BLaER1 treated with 17β-estradiol and CSF1 and Interleukin-3, amounts not matched to agents 10 nM and 100 nM (cell line): Measurements from ENCODE around the gene CACNG4.

Experiments used
- H3K27ac ChIP-seq, 11 experiments: shearing (Covaris generic); formaldehyde crosslinking; 2 replicates each; pipeline ENCODE4 v1.8.1; 2022
- H3K27me3 ChIP-seq, 11 experiments: shearing (Covaris generic); formaldehyde crosslinking; 2 replicates each; pipeline ENCODE4 v1.8.1; 2022
- H3K36me3 ChIP-seq, 11 experiments: shearing (Covaris generic); formaldehyde crosslinking; 2 replicates each; pipeline ENCODE4 v1.8.1; 2022
- H3K4me1 ChIP-seq, 10 experiments: shearing (Covaris generic); formaldehyde crosslinking; 2 replicates each; pipeline ENCODE4 v1.8.1; 2022
- H3K4me2 ChIP-seq, 11 experiments: shearing (Covaris generic); formaldehyde crosslinking; 2 replicates each; pipeline ENCODE4 v1.8.1; 2022
- H3K4me3 ChIP-seq, 10 experiments: shearing (Covaris generic); formaldehyde crosslinking; 2 replicates each; pipeline ENCODE4 v1.8.1; 2022
- H3K9ac ChIP-seq, 11 experiments: shearing (Covaris generic); formaldehyde crosslinking; 2 replicates each; pipeline ENCODE4 v1.8.1; 2022
- H3K9me3 ChIP-seq, 11 experiments: shearing (Covaris generic); formaldehyde crosslinking; replicated peaks in 1 of 11; 2 replicates each; pipeline ENCODE4 v1.8.1; 2022
- H4K20me1 ChIP-seq, 11 experiments: shearing (Covaris generic); formaldehyde crosslinking; 2 replicates each; pipeline ENCODE4 v1.8.1; 2022
- Cebpa-rat ChIP-seq, 11 experiments: shearing (Covaris generic); IDR thresholded peaks; 2 replicates each; pipeline ENCODE4 v1.8.1; 2022

Gene CACNG4

GRCh38 chr17:67069603-67070136 is 105.2 kb downstream of the CACNG4 start:
- Histone ChIP-seq H3K9ac (no peak overlapping the region), H4K20me1 (peaks cover 0 to 61% (median 0%) of the 10 kb centered on the region in 11 experiments; a peak in 4 of 22 replicates), H3K9me3 (no peaks in the 10 kb centered on the region), H3K4me3 (no peak overlapping the region), H3K4me1 (no peaks in the 10 kb centered on the region), H3K27ac (no peak overlapping the region), H3K4me2 (no peak overlapping the region), H3K27me3 (no peaks in the 10 kb centered on the region), H3K36me3 (peaks cover 9 to 53% (median 17%) of the 10 kb centered on the region in 11 experiments; a peak in 20 of 22 replicates)
- TF ChIP-seq Cebpa-rat (IDR thresholded peaks at IDR 0.05) = no peak

- H3K9ac ChIP-seq = no peak overlapping the region
- peaks cover 0 to 80% (median 0%) of the 10 kb centered on the region in 11 experiments; a peak in 4 of 22 replicates for H4K20me1 ChIP-seq
- no peaks in the 10 kb centered on the region for H3K4me1 ChIP-seq
- no peaks in the 10 kb centered on the region for H3K9me3 ChIP-seq
- no peak overlapping the region for H3K4me3 ChIP-seq
- no peak for TF ChIP-seq Cebpa-rat (IDR thresholded peaks at IDR 0.05)
- no peak overlapping the region for H3K4me2 ChIP-seq
- H3K27ac ChIP-seq = no peak overlapping the region
- no peaks in the 10 kb centered on the region for H3K27me3 ChIP-seq
- H3K36me3 ChIP-seq = peaks cover 22 to 72% (median 32%) of the 10 kb centered on the region in 11 experiments; a peak in 20 of 22 replicates
Measured at GRCh38 chr17:67071595-67071994, 107.1 kb downstream of the CACNG4 start.

GRCh38 chr17:67072885-67073284 is 108.4 kb downstream of the CACNG4 start:
- Histone ChIP-seq H3K4me1 (no peaks in the 10 kb centered on the region), H3K4me3 (no peak overlapping the region), H4K20me1 (peaks cover 0 to 93% (median 0%) of the 10 kb centered on the region in 11 experiments; a peak in 5 of 22 replicates), H3K9ac (no peak overlapping the region), H3K9me3 (no peaks in the 10 kb centered on the region), H3K27ac (no peak overlapping the region), H3K27me3 (no peaks in the 10 kb centered on the region), H3K36me3 (peaks cover 30 to 82% (median 45%) of the 10 kb centered on the region in 11 experiments; a peak in 21 of 22 replicates), H3K4me2 (no peak overlapping the region)
- TF ChIP-seq Cebpa-rat (IDR thresholded peaks at IDR 0.05) = no peak

GRCh38 chr17:67074781-67075180 is 110.3 kb downstream of the CACNG4 start:
- Histone ChIP-seq H3K4me2 (no peak overlapping the region), H3K4me1 (no peaks in the 10 kb centered on the region), H3K27ac (no peak overlapping the region), H3K27me3 (no peaks in the 10 kb centered on the region), H3K4me3 (no peak overlapping the region), H4K20me1 (peaks cover 0 to 95% (median 5%) of the 10 kb centered on the region in 11 experiments; a peak in 8 of 22 replicates), H3K9ac (no peak overlapping the region), H3K9me3 (no peaks in the 10 kb centered on the region), H3K36me3 (peaks cover 45 to 89% (median 58%) of the 10 kb centered on the region in 11 experiments)
- no peak for TF ChIP-seq Cebpa-rat (IDR thresholded peaks at IDR 0.05)

GRCh38 chr17:67076290-67076689 is 111.8 kb downstream of the CACNG4 start:
- Histone ChIP-seq H3K9me3 (no peaks in the 10 kb centered on the region), H4K20me1 (peaks cover 0 to 95% (median 13%) of the 10 kb centered on the region in 11 experiments; a peak in 16 of 22 replicates), H3K27me3 (no peaks in the 10 kb centered on the region), H3K36me3 (peaks cover 45 to 99% (median 68%) of the 10 kb centered on the region in 11 experiments), H3K27ac (no peak overlapping the region), H3K9ac (no peak overlapping the region), H3K4me1 (peaks cover 0 to 6% (median 0%) of the 10 kb centered on the region in 10 experiments; a peak in 5 of 20 replicates), H3K4me3 (no peak overlapping the region), H3K4me2 (no peak overlapping the region)
- no peak for TF ChIP-seq Cebpa-rat (IDR thresholded peaks at IDR 0.05)

GRCh38 chr17:67078292-67078691 is 113.8 kb downstream of the CACNG4 start:
- Histone ChIP-seq H3K4me1 (peaks cover 6 to 24% (median 17%) of the 10 kb centered on the region in 10 experiments; a peak in 18 of 20 replicates), H3K4me2 (no peak overlapping the region), H3K36me3 (peaks cover 45 to 96% (median 69%) of the 10 kb centered on the region in 11 experiments), H3K4me3 (no peak overlapping the region), H3K27ac (no peak overlapping the region), H3K9ac (no peak overlapping the region), H3K9me3 (no peaks in the 10 kb centered on the region), H4K20me1 (peaks cover 7 to 95% (median 22%) of the 10 kb centered on the region in 11 experiments; a peak in 18 of 22 replicates), H3K27me3 (no peaks in the 10 kb centered on the region)
- no peak for TF ChIP-seq Cebpa-rat (IDR thresholded peaks at IDR 0.05)

- no peaks in the 10 kb centered on the region for H3K27me3 ChIP-seq
- H3K4me1 ChIP-seq = peaks cover 8 to 29% (median 24%) of the 10 kb centered on the region in 10 experiments; a peak in 18 of 20 replicates
- H3K4me2 ChIP-seq = no peak overlapping the region
- H3K36me3 ChIP-seq = peaks cover 55 to 96% (median 69%) of the 10 kb centered on the region in 11 experiments
- H4K20me1 ChIP-seq = peaks cover 7 to 98% (median 25%) of the 10 kb centered on the region in 11 experiments; a peak in 18 of 22 replicates
- H3K9me3 ChIP-seq = no peaks in the 10 kb centered on the region
- no peak overlapping the region for H3K27ac ChIP-seq
- TF ChIP-seq Cebpa-rat (IDR thresholded peaks at IDR 0.05) = no peak
- H3K9ac ChIP-seq = no peak overlapping the region
- H3K4me3 ChIP-seq = no peak overlapping the region
Measured at GRCh38 chr17:67079491-67079890, 115.0 kb downstream of the CACNG4 start.

- Histone ChIP-seq H3K9me3 (no peaks in the 10 kb centered on the region), H4K20me1 (peaks cover 7 to 98% (median 25%) of the 10 kb centered on the region in 11 experiments; a peak in 18 of 22 replicates), H3K36me3 (peaks cover 62 to 96% (median 74%) of the 10 kb centered on the region in 11 experiments), H3K9ac (no peak overlapping the region), H3K27me3 (no peaks in the 10 kb centered on the region), H3K4me3 (no peak overlapping the region), H3K4me2 (no peak overlapping the region), H3K4me1 (peaks cover 8 to 29% (median 24%) of the 10 kb centered on the region in 10 experiments; a peak in 18 of 20 replicates), H3K27ac (no peak overlapping the region)
- no peak for TF ChIP-seq Cebpa-rat (IDR thresholded peaks at IDR 0.05)
Measured at GRCh38 chr17:67080804-67081203, 116.3 kb downstream of the CACNG4 start.

- Histone ChIP-seq H3K9me3 (no peaks in the 10 kb centered on the region), H3K4me2 (peak overlapping the region in 8 of 11 experiments; percentile 4 to 38 (median 23); a peak in 8 of 22 replicates), H3K36me3 (peaks cover 63 to 95% (median 73%) of the 10 kb centered on the region in 11 experiments), H3K27me3 (no peaks in the 10 kb centered on the region), H3K9ac (no peak overlapping the region), H3K4me1 (peaks cover 8 to 29% (median 24%) of the 10 kb centered on the region in 10 experiments; a peak in 18 of 20 replicates), H3K4me3 (no peak overlapping the region), H4K20me1 (peaks cover 7 to 97% (median 25%) of the 10 kb centered on the region in 11 experiments; a peak in 18 of 22 replicates), H3K27ac (no peak overlapping the region)
- no peak for TF ChIP-seq Cebpa-rat (IDR thresholded peaks at IDR 0.05)
Measured at GRCh38 chr17:67082107-67082506, 117.6 kb downstream of the CACNG4 start.
